SW480 (cell line): ENCODE measurements around the gene MPPED1.

Source experiments
- DNase-seq: peaks from one replicate; pipeline ENCODE4 v3.0.0-alpha.2; 2016; ENCODE audit warnings: low spot score

The MPPED1 gene

GRCh38 chr22:43431808-43432554 is 20.2 kb downstream of the MPPED1 start:
- no peak for DNase-seq

GRCh38 chr22:43432883-43433415 is 21.1 kb downstream of the MPPED1 start:
- DNase-seq = no peak

- no peak for DNase-seq
Measured at GRCh38 chr22:43433451-43434274, 21.8 kb downstream of the MPPED1 start.

- DNase-seq = no peak
Measured at GRCh38 chr22:43434275-43434927, 22.6 kb downstream of the MPPED1 start.

GRCh38 chr22:43434928-43435311 is 23.1 kb downstream of the MPPED1 start:
- DNase-seq = no peak

GRCh38 chr22:43435851-43436811 is 24.3 kb downstream of the MPPED1 start:
- no peak for DNase-seq

GRCh38 chr22:43436868-43437267 is 25.1 kb downstream of the MPPED1 start:
- DNase-seq = no peak

- DNase-seq = no peak
Measured at GRCh38 chr22:43437871-43438475, 26.2 kb downstream of the MPPED1 start.

- DNase-seq = no peak
Measured at GRCh38 chr22:43438666-43439347, 27.0 kb downstream of the MPPED1 start.

GRCh38 chr22:43439368-43440103 is 27.7 kb downstream of the MPPED1 start:
- no peak for DNase-seq

GRCh38 chr22:43440104-43440387 is 28.2 kb downstream of the MPPED1 start:
- no peak for DNase-seq

- no peak for DNase-seq
Measured at GRCh38 chr22:43440556-43440955, 28.7 kb downstream of the MPPED1 start.

- no peak for DNase-seq
Measured at GRCh38 chr22:43441216-43441615, 29.4 kb downstream of the MPPED1 start.

- no peak for DNase-seq
Measured at GRCh38 chr22:43441751-43442150, 29.9 kb downstream of the MPPED1 start.

- DNase-seq = no peak
Measured at GRCh38 chr22:43442386-43443151, 30.8 kb downstream of the MPPED1 start.

GRCh38 chr22:43443152-43443471 is 31.3 kb downstream of the MPPED1 start:
- DNase-seq = no peak

GRCh38 chr22:43446037-43446803 is 34.4 kb downstream of the MPPED1 start:
- no peak for DNase-seq

- DNase-seq = no peak
Measured at GRCh38 chr22:43446916-43447315, 35.1 kb downstream of the MPPED1 start.

- no peak for DNase-seq
Measured at GRCh38 chr22:43447380-43447779, 35.6 kb downstream of the MPPED1 start.
